ENCODE results near the gene PTPRN2. TPM values are rescaled to one million over a fixed set of nuclear protein-coding genes. Genes with fewer than 3 reads are reported as not detected.

PTPRN2 gene
- total and polyA plus RNA-seq, 2 donors: 1.7 to 1.9 TPM

- Histone ChIP-seq H3K27me3 (ENCODE audit: control insufficient read depth in 2 of 2, insufficient read depth in 1 of 2, low read length in 1 of 2) (no peaks in the 10 kb centered on the region), H3K9me3 (ENCODE audit: control insufficient read depth in 2 of 2, insufficient read depth in 1 of 2, low read length in 1 of 2) (no peaks in the 10 kb centered on the region), H3K4me3 (ENCODE audit: low read length in 2 of 2) (no peak overlapping the region), H3K27ac (ENCODE audit: low read depth in 1 of 2, low read length in 1 of 2) (no peak overlapping the region), H3K4me1 (ENCODE audit: control insufficient read depth in 2 of 2, insufficient read depth in 2 of 2, low read length in 2 of 2) (no peaks in the 10 kb centered on the region), H3K36me3 (ENCODE audit: control insufficient read depth in 2 of 2, insufficient read depth in 2 of 2, low read length in 1 of 2) (no peaks in the 10 kb centered on the region)
- DNase-seq (ENCODE audit: low read depth in 6 of 9, low spot score in 9 of 9): no peak
- 95% methylated on average over 30 of the region's 30 CpGs for WGBS
These were observed 561.7 kb downstream of the PTPRN2 start for GRCh38 chr7:158025686-158026600.

GRCh38 chr7:158024881-158025280 lies 562.7 kb downstream of the PTPRN2 start:
- DNase-seq (ENCODE audit: low read depth in 6 of 9, low spot score in 9 of 9): no peak
- Histone ChIP-seq H3K36me3 (ENCODE audit: control insufficient read depth in 2 of 2, insufficient read depth in 2 of 2, low read length in 1 of 2) (no peaks in the 10 kb centered on the region), H3K9me3 (ENCODE audit: control insufficient read depth in 2 of 2, insufficient read depth in 1 of 2, low read length in 1 of 2) (no peaks in the 10 kb centered on the region)

GRCh38 chr7:158024351-158024715 lies 563.3 kb downstream of the PTPRN2 start:
- WGBS: 91% methylated on average over 6 of the region's 6 CpGs
- no peak for DNase-seq (ENCODE audit: low read depth in 6 of 9, low spot score in 9 of 9)

More at GRCh38 chr7:158024881-158025280, 562.7 kb downstream of the PTPRN2 start:
- Histone ChIP-seq H3K4me1 (ENCODE audit: control insufficient read depth in 2 of 2, insufficient read depth in 2 of 2, low read length in 2 of 2) (no peaks in the 10 kb centered on the region), H3K27ac (ENCODE audit: low read depth in 1 of 2, low read length in 1 of 2) (no peak overlapping the region), H3K4me3 (ENCODE audit: low read length in 2 of 2) (no peak overlapping the region), H3K27me3 (ENCODE audit: control insufficient read depth in 2 of 2, insufficient read depth in 1 of 2, low read length in 1 of 2) (no peaks in the 10 kb centered on the region)
- 87% methylated on average over 5 of the region's 5 CpGs for WGBS

GRCh38 chr7:158023681-158024350 lies 563.8 kb downstream of the PTPRN2 start:
- no peak for DNase-seq (ENCODE audit: low read depth in 6 of 9, low spot score in 9 of 9)
- Histone ChIP-seq H3K27ac (ENCODE audit: low read depth in 1 of 2, low read length in 1 of 2) (no peak overlapping the region), H3K4me3 (ENCODE audit: low read length in 2 of 2) (no peak overlapping the region), H3K27me3 (ENCODE audit: control insufficient read depth in 2 of 2, insufficient read depth in 1 of 2, low read length in 1 of 2) (no peaks in the 10 kb centered on the region), H3K9me3 (ENCODE audit: control insufficient read depth in 2 of 2, insufficient read depth in 1 of 2, low read length in 1 of 2) (no peaks in the 10 kb centered on the region), H3K36me3 (ENCODE audit: control insufficient read depth in 2 of 2, insufficient read depth in 2 of 2, low read length in 1 of 2) (no peaks in the 10 kb centered on the region), H3K4me1 (ENCODE audit: control insufficient read depth in 2 of 2, insufficient read depth in 2 of 2, low read length in 2 of 2) (no peaks in the 10 kb centered on the region)
- WGBS: 96% methylated on average over 7 of the region's 7 CpGs

More at GRCh38 chr7:158024351-158024715, 563.3 kb downstream of the PTPRN2 start:
- H3K9me3 ChIP-seq (ENCODE audit: control insufficient read depth in 2 of 2, insufficient read depth in 1 of 2, low read length in 1 of 2): no peaks in the 10 kb centered on the region
- no peaks in the 10 kb centered on the region for H3K4me1 ChIP-seq (ENCODE audit: control insufficient read depth in 2 of 2, insufficient read depth in 2 of 2, low read length in 2 of 2)
- H3K27ac ChIP-seq (ENCODE audit: low read depth in 1 of 2, low read length in 1 of 2): no peak overlapping the region
- no peaks in the 10 kb centered on the region for H3K36me3 ChIP-seq (ENCODE audit: control insufficient read depth in 2 of 2, insufficient read depth in 2 of 2, low read length in 1 of 2)
- no peak overlapping the region for H3K4me3 ChIP-seq (ENCODE audit: low read length in 2 of 2)
- no peaks in the 10 kb centered on the region for H3K27me3 ChIP-seq (ENCODE audit: control insufficient read depth in 2 of 2, insufficient read depth in 1 of 2, low read length in 1 of 2)

GRCh38 chr7:158023157-158023556 lies 564.5 kb downstream of the PTPRN2 start:
- DNase-seq (ENCODE audit: low read depth in 6 of 9, low spot score in 9 of 9): no peak
- H3K4me3 ChIP-seq (ENCODE audit: low read length in 2 of 2): no peak overlapping the region
- H3K27me3 ChIP-seq (ENCODE audit: control insufficient read depth in 2 of 2, insufficient read depth in 1 of 2, low read length in 1 of 2): no peaks in the 10 kb centered on the region
- H3K9me3 ChIP-seq (ENCODE audit: control insufficient read depth in 2 of 2, insufficient read depth in 1 of 2, low read length in 1 of 2): no peaks in the 10 kb centered on the region
- no peaks in the 10 kb centered on the region for H3K36me3 ChIP-seq (ENCODE audit: control insufficient read depth in 2 of 2, insufficient read depth in 2 of 2, low read length in 1 of 2)
- 80% methylated on average over 8 of the region's 8 CpGs for WGBS
- no peaks in the 10 kb centered on the region for H3K4me1 ChIP-seq (ENCODE audit: control insufficient read depth in 2 of 2, insufficient read depth in 2 of 2, low read length in 2 of 2)
- H3K27ac ChIP-seq (ENCODE audit: low read depth in 1 of 2, low read length in 1 of 2): no peak overlapping the region

GRCh38 chr7:158022601-158023000 lies 565.0 kb downstream of the PTPRN2 start:
- no peaks in the 10 kb centered on the region for H3K27me3 ChIP-seq (ENCODE audit: control insufficient read depth in 2 of 2, insufficient read depth in 1 of 2, low read length in 1 of 2)
- H3K36me3 ChIP-seq (ENCODE audit: control insufficient read depth in 2 of 2, insufficient read depth in 2 of 2, low read length in 1 of 2): no peaks in the 10 kb centered on the region
- H3K27ac ChIP-seq (ENCODE audit: low read depth in 1 of 2, low read length in 1 of 2): no peak overlapping the region
- 90% methylated on average over 9 of the region's 9 CpGs for WGBS
- no peaks in the 10 kb centered on the region for H3K4me1 ChIP-seq (ENCODE audit: control insufficient read depth in 2 of 2, insufficient read depth in 2 of 2, low read length in 2 of 2)
- H3K4me3 ChIP-seq (ENCODE audit: low read length in 2 of 2): no peak overlapping the region
- DNase-seq (ENCODE audit: low read depth in 6 of 9, low spot score in 9 of 9): no peak
- H3K9me3 ChIP-seq (ENCODE audit: control insufficient read depth in 2 of 2, insufficient read depth in 1 of 2, low read length in 1 of 2): no peaks in the 10 kb centered on the region

GRCh38 chr7:158021836-158022235 lies 565.8 kb downstream of the PTPRN2 start:
- no peaks in the 10 kb centered on the region for H3K9me3 ChIP-seq (ENCODE audit: control insufficient read depth in 2 of 2, insufficient read depth in 1 of 2, low read length in 1 of 2)
- no peak overlapping the region for H3K27ac ChIP-seq (ENCODE audit: low read depth in 1 of 2, low read length in 1 of 2)
- H3K27me3 ChIP-seq (ENCODE audit: control insufficient read depth in 2 of 2, insufficient read depth in 1 of 2, low read length in 1 of 2): no peaks in the 10 kb centered on the region
- no peaks in the 10 kb centered on the region for H3K36me3 ChIP-seq (ENCODE audit: control insufficient read depth in 2 of 2, insufficient read depth in 2 of 2, low read length in 1 of 2)
- H3K4me1 ChIP-seq (ENCODE audit: control insufficient read depth in 2 of 2, insufficient read depth in 2 of 2, low read length in 2 of 2): no peaks in the 10 kb centered on the region
- WGBS: over 99% methylated on average over 4 of the region's 4 CpGs
- H3K4me3 ChIP-seq (ENCODE audit: low read length in 2 of 2): no peak overlapping the region
- DNase-seq (ENCODE audit: low read depth in 6 of 9, low spot score in 9 of 9): no peak

GRCh38 chr7:158020706-158021095 lies 566.9 kb downstream of the PTPRN2 start:
- no peaks in the 10 kb centered on the region for H3K4me1 ChIP-seq (ENCODE audit: control insufficient read depth in 2 of 2, insufficient read depth in 2 of 2, low read length in 2 of 2)
- no peak overlapping the region for H3K4me3 ChIP-seq (ENCODE audit: low read length in 2 of 2)
- H3K9me3 ChIP-seq (ENCODE audit: control insufficient read depth in 2 of 2, insufficient read depth in 1 of 2, low read length in 1 of 2): no peaks in the 10 kb centered on the region
- no peak for DNase-seq (ENCODE audit: low read depth in 6 of 9, low spot score in 9 of 9)
- no peaks in the 10 kb centered on the region for H3K36me3 ChIP-seq (ENCODE audit: control insufficient read depth in 2 of 2, insufficient read depth in 2 of 2, low read length in 1 of 2)
- no peak overlapping the region for H3K27ac ChIP-seq (ENCODE audit: low read depth in 1 of 2, low read length in 1 of 2)
- H3K27me3 ChIP-seq (ENCODE audit: control insufficient read depth in 2 of 2, insufficient read depth in 1 of 2, low read length in 1 of 2): no peaks in the 10 kb centered on the region
- 96% methylated on average over 8 of the region's 8 CpGs for whole genome bisulfite sequencing

Data from thymus (tissue), 11 donors.